SU-DHL-6 (cell line): ENCODE measurements around the gene GOLGA6D.

Experiments
- H2AFZ ChIP-seq: fragments of 200-600 bp; sonication (generic); 2 replicates; pipeline ENCODE4 v1.6.1; 2014; ENCODE audit warnings: low read depth, mild to moderate bottlenecking, moderate library complexity, mixed read lengths, antibody characterized with exemption, low read length; ENCODE audit not compliant: severe bottlenecking
- H3F3A ChIP-seq: fragments of 200-600 bp; shearing (Covaris generic); 2 replicates; pipeline ENCODE4 v1.6.0; 2016; ENCODE audit warnings: antibody characterized with exemption, mild to moderate bottlenecking; ENCODE audit not compliant: insufficient read depth
- H3K27ac ChIP-seq: fragments of 200-600 bp; sonication (generic); 2 replicates; pipeline ENCODE4 v1.5.1; 2016; ENCODE audit warnings: low read depth, mild to moderate bottlenecking, low read length, moderate library complexity, mixed read lengths
- H3K27me3 ChIP-seq: fragments of 200-600 bp; sonication (generic), shearing (Covaris generic); 2 replicates; pipeline ENCODE4 v1.6.0; 2014; ENCODE audit warnings: mild to moderate bottlenecking, low read length
- H3K36me3 ChIP-seq: fragments of 200-600 bp; sonication (generic); 2 replicates; pipeline ENCODE4 v1.6.1; 2014; ENCODE audit warnings: mild to moderate bottlenecking, low read length, mixed read lengths
- H3K4me2 ChIP-seq: fragments of 300-600, 200-600 bp; shearing (Covaris generic), sonication (generic); 2 replicates; pipeline ENCODE4 v1.6.0; 2014; ENCODE audit warnings: low read length, low read depth, mild to moderate bottlenecking; ENCODE audit not compliant: poor library complexity, severe bottlenecking
- H3K4me3 ChIP-seq: fragments of 200-600 bp; sonication (generic); 2 replicates; pipeline ENCODE4 v1.5.1; 2014; ENCODE audit warnings: antibody characterized with exemption, low read length, mild to moderate bottlenecking, mixed read lengths; ENCODE audit not compliant: insufficient read depth, poor library complexity, severe bottlenecking
- H3K79me2 ChIP-seq: fragments of 200-600 bp; sonication (generic); 2 replicates; pipeline ENCODE4 v1.6.1; 2014; ENCODE audit warnings: mild to moderate bottlenecking, low read length, moderate library complexity; ENCODE audit not compliant: insufficient read depth
- H3K9ac ChIP-seq: fragments of 200-600 bp; sonication (generic); 2 replicates; pipeline ENCODE4 v1.7.0; 2014; ENCODE audit warnings: mild to moderate bottlenecking, low read length
- H3K9me2 ChIP-seq: fragments of 200-600 bp; sonication (generic); replicated peaks from 2 replicates; pipeline ENCODE4 v1.6.1; 2014; ENCODE audit warnings: low read length; ENCODE audit not compliant: insufficient read depth
- H3K9me3 ChIP-seq: fragments of 200-600 bp; sonication (generic); 2 replicates; pipeline ENCODE4 v1.6.1; 2014; ENCODE audit warnings: low read length, mixed read lengths; ENCODE audit not compliant: insufficient read depth
- H4K20me1 ChIP-seq: fragments of 200-600 bp; sonication (generic); 2 replicates; pipeline ENCODE4 v1.6.1; 2014; ENCODE audit warnings: low read depth, mild to moderate bottlenecking, antibody characterized with exemption, low read length, moderate library complexity, mixed read lengths
- CTCF ChIP-seq: fragments of 200-600 bp; sonication (generic); IDR thresholded peaks from one replicate; pipeline ENCODE4 v1.5.1; 2017; ENCODE audit warnings: antibody characterized with exemption, mild to moderate bottlenecking, low read length, moderate library complexity; ENCODE audit not compliant: insufficient read depth, poor library complexity, severe bottlenecking
- EZH2phosphoT487 ChIP-seq: fragments of 200-600 bp; sonication (generic), shearing (Covaris generic); conservative IDR thresholded peaks from 2 replicates; pipeline ENCODE4 v1.6.1; 2018; ENCODE audit warnings: mild to moderate bottlenecking, antibody characterized with exemption, low read length, moderate library complexity, mixed read lengths

The GOLGA6D gene

GRCh38 chr15:75321711-75322110, 39.1 kb downstream of the GOLGA6D start:
- Histone ChIP-seq H3K9ac (no peak overlapping the region), H3K9me2 (no peaks in the 10 kb centered on the region), H3K36me3 (no peaks in the 10 kb centered on the region), H3K9me3 (no peaks in the 10 kb centered on the region), H3K4me2 (no peak overlapping the region), H3F3A (no peaks in the 10 kb centered on the region), H4K20me1 (no peaks in the 10 kb centered on the region), H2AFZ (no peak overlapping the region), H3K79me2 (no peaks in the 10 kb centered on the region), H3K27me3 (no peaks in the 10 kb centered on the region), H3K27ac (no peak overlapping the region), H3K4me3 (no peak overlapping the region)
- TF ChIP-seq EZH2phosphoT487 (no peak), CTCF (no peak)

- H3F3A ChIP-seq: no peaks in the 10 kb centered on the region
- no peak overlapping the region for H3K4me3 ChIP-seq
- no peak overlapping the region for H3K9ac ChIP-seq
- H3K27me3 ChIP-seq: no peaks in the 10 kb centered on the region
- no peaks in the 10 kb centered on the region for H3K9me2 ChIP-seq
- no peaks in the 10 kb centered on the region for H3K9me3 ChIP-seq
- no peak overlapping the region for H3K27ac ChIP-seq
- no peak overlapping the region for H2AFZ ChIP-seq
- TF ChIP-seq EZH2phosphoT487: no peak
- no peak for TF ChIP-seq CTCF
- H3K79me2 ChIP-seq: no peaks in the 10 kb centered on the region
- no peaks in the 10 kb centered on the region for H3K36me3 ChIP-seq
- no peak overlapping the region for H3K4me2 ChIP-seq
- H4K20me1 ChIP-seq: no peaks in the 10 kb centered on the region
These were observed 43.3 kb downstream of the GOLGA6D start for GRCh38 chr15:75325922-75326321.

- Histone ChIP-seq H3K79me2 (no peaks in the 10 kb centered on the region), H3K27ac (no peak overlapping the region), H3K9me3 (no peaks in the 10 kb centered on the region), H3F3A (no peaks in the 10 kb centered on the region), H3K36me3 (no peaks in the 10 kb centered on the region), H3K4me3 (no peak overlapping the region), H2AFZ (no peak overlapping the region), H3K4me2 (no peak overlapping the region), H4K20me1 (no peaks in the 10 kb centered on the region), H3K27me3 (no peaks in the 10 kb centered on the region), H3K9ac (no peak overlapping the region), H3K9me2 (no peaks in the 10 kb centered on the region)
- TF ChIP-seq CTCF: no peak
- TF ChIP-seq EZH2phosphoT487: no peak
These were observed 44.4 kb downstream of the GOLGA6D start for GRCh38 chr15:75327005-75327404.
